Esophagus squamous epithelium (tissue), 5 donors: ENCODE data around the gene ENOX1. TPM values are rescaled to one million over a fixed set of nuclear protein-coding genes. Genes with fewer than 3 reads are reported as not detected.

Experiments
- DNase-seq: peaks from one replicate; lab custom pipeline; 2025; lab: John Stamatoyannopoulos, UW
- H3K27ac ChIP-seq, 4 donors: fragments of 200-600 bp; sonication (generic); one replicate each; pipeline ENCODE4 v1.5.1; 2016 to 2019; ENCODE audit warnings: mild to moderate bottlenecking in 1 of 4
- H3K27me3 ChIP-seq, 4 donors: fragments of 200-600 bp; sonication (generic); 1 replicate in 3 of 4; 2 replicates in 1 of 4; pipeline versions ENCODE4 v1.5.1 to v1.6.0; 2017 to 2021; ENCODE audit warnings: antibody characterized with exemption in 1 of 4
- H3K36me3 ChIP-seq, 3 donors: fragments of 200-600 bp; sonication (generic); one replicate each; pipeline ENCODE4 v1.5.1; 2016 to 2019
- H3K4me1 ChIP-seq, 3 donors: fragments of 200-600 bp; sonication (generic); one replicate each; pipeline ENCODE4 v1.5.1; 2017 to 2019
- H3K4me3 ChIP-seq, 4 donors: fragments of 200-600 bp; sonication (generic); 1 replicate in 3 of 4; 2 replicates in 1 of 4; pipeline ENCODE4 v1.5.1; 2016 to 2019; ENCODE audit warnings: mild to moderate bottlenecking in 2 of 4, moderate library complexity in 1 of 4
- H3K9me3 ChIP-seq, 3 donors: fragments of 200-600 bp; sonication (generic); one replicate each; pipeline ENCODE4 v1.5.1; 2016 to 2019
- POLR2A ChIP-seq, 4 donors: fragments of 450-650 bp; IDR thresholded peaks; one replicate each; pipeline ENCODE4 v1.6.1; 2017; ENCODE audit warnings: antibody characterized with exemption in 4 of 4, mild to moderate bottlenecking in 4 of 4, moderate library complexity in 3 of 4
- WGBS, 2 donors: methylation state at CpG; one replicate each; pipeline ENCODE4 v1.1.5; 2018; 5-methylcytosine and 5-hydroxymethylcytosine counted together
- intact Hi-C: fragments of 100-400 bp; cut with DNase I; formaldehyde crosslinking; loops from one replicate; pipeline ENCODE4 v1.15.0; 2022
- total RNA-seq, 4 donors: library from RNA; depleted of rRNA; stranded (reverse); fragments of >200 nt; gene quantifications; one replicate each; pipeline ENCODE4 v1.1.0, GENCODE V29; 2016
- TF ChIP-seq, protein P1 (sequence below), 6 experiments: fragments of 450-650 bp in 4 of 6; fragments of 200-600 bp in 2 of 6; sonication (generic) in 2 of 6; IDR thresholded peaks; one replicate each; pipeline ENCODE4 v1.5.1; 2016 to 2019; ENCODE audit warnings: antibody characterized with exemption in 6 of 6, mild to moderate bottlenecking in 4 of 6, moderate library complexity in 4 of 6
- donor health status: DM: yes; HTN: yes; CAD: no.

The ENOX1 gene
- total RNA-seq, 4 donors from 2014 or later, result 0.48 to 0.76 TPM; not detected in 2

DNA sequence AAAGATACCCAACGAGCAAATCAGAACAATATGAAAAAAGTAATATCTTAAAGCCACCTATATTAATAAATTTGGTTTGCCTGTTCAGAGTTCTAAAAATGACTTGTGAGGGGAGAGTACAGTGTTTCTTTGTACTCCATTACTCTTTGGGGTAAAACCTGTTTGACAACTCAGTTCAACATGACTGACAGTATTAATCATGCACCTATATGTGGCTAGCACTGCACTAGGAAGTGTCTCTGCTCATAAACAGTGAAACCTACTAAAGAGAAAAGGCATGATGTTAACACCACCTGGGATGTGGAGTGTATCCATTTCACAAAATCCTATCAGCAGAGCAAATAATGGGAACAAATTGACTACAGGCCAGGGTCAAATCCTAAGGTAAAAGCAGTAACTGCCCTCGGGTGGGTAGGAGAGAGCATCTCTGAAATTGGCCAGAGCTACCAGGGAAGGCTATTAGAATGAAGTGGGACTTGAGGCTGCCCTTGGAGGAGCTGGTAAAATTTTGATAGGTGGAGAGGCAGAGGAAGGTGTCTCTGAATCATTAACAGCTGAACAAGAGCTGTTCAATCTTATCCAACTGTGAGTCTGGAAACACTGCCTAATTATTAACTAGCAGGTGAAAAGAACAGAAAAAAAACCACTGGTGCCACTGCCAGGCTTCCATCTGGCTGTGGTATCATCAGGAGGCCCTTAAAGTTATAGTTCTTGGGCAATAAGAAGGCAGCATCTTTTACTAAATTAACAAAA, 398.3 kb downstream of the ENOX1 start:
- intact Hi-C loops, result no loop called here

DNA sequence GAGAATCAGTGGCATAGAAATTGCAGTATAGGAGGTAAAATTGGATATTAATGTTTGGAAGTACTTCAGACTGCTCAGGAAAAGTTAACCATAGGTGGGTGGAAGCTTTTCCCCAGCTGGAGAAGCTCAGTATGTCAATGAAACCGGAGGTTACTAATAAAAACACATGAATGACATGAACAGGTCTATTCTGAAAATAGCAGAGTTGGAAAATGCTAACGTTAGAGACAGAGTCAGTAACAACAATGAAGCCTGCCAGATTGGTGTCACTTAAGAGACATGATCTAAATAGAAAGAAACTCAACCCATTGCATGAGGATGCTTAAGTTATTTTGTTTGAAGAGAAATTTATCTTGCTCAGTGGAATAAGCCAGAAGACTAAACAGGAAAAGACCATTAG, 398.9 kb downstream of the ENOX1 start:
- no peak for TF ChIP-seq POLR2A (IDR thresholded peaks at IDR 0.05)
- TF ChIP-seq, protein P1, sequence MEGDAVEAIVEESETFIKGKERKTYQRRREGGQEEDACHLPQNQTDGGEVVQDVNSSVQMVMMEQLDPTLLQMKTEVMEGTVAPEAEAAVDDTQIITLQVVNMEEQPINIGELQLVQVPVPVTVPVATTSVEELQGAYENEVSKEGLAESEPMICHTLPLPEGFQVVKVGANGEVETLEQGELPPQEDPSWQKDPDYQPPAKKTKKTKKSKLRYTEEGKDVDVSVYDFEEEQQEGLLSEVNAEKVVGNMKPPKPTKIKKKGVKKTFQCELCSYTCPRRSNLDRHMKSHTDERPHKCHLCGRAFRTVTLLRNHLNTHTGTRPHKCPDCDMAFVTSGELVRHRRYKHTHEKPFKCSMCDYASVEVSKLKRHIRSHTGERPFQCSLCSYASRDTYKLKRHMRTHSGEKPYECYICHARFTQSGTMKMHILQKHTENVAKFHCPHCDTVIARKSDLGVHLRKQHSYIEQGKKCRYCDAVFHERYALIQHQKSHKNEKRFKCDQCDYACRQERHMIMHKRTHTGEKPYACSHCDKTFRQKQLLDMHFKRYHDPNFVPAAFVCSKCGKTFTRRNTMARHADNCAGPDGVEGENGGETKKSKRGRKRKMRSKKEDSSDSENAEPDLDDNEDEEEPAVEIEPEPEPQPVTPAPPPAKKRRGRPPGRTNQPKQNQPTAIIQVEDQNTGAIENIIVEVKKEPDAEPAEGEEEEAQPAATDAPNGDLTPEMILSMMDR (IDR thresholded peaks at IDR 0.05), result no peak
- WGBS, 2 donors, result 26 to 52% methylated on average over 2 of the region's 2 CpGs
- H3K36me3 ChIP-seq, result no peaks in the 10 kb centered on the region
- no peaks in the 10 kb centered on the region for H3K9me3 ChIP-seq
- H3K4me3 ChIP-seq, result no peak overlapping the region
- H3K27ac ChIP-seq, result no peak overlapping the region
- DNase-seq, result no peak
- intact Hi-C loops, result no loop called here
- H3K4me1 ChIP-seq, result peaks cover 0 to 28% (median 3%) of the 10 kb centered on the region in 3 donors
- H3K27me3 ChIP-seq, result no peaks in the 10 kb centered on the region

More for the DNA sequence above, 398.3 kb downstream of the ENOX1 start:
- Histone ChIP-seq H3K4me3 (no peak overlapping the region), H3K27me3 (no peaks in the 10 kb centered on the region), H3K9me3 (no peaks in the 10 kb centered on the region), H3K27ac (peak overlapping the region in 1 of 4 donors; percentile 3), H3K4me1 (peaks cover 0 to 28% (median 3%) of the 10 kb centered on the region in 3 donors), H3K36me3 (no peaks in the 10 kb centered on the region)
- TF ChIP-seq, protein P1 (IDR thresholded peaks at IDR 0.05), result no peak
- TF ChIP-seq POLR2A (IDR thresholded peaks at IDR 0.05), result no peak
- 22 to 27% methylated on average over 2 of the region's 2 CpGs for WGBS, 2 donors
- no peak for DNase-seq

DNA sequence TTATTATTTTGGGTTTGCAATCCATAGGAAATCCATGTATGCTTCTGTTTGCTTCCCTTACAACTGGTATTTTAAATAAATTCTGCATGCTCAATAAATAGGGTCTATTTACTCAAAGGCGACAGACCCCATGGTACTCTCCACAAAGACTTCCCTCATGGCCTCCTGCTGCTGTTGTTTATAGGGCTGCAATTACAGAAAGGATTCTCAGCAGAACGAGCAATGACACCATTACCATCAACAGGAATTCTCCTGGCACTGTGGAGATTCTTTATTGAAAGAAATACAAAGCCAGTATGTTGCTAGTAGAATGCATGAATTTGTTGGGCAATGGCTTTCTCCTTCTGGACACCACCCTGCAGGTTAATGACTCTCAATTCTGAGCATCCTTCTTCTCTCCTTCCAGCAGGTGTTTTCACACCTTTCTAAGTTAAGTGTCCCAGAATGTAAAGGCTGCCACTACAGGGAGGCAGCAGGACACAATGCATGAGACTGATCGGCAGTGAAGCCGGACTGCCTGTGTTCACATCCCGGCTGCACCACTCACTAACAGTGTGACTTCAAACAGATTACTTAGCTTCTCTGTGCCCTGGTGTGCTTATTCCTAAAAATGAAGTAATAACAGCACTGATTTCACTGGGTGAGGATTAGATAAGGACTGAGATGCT, 403.1 kb downstream of the ENOX1 start:
- no peak for TF ChIP-seq POLR2A (IDR thresholded peaks at IDR 0.05)
- TF ChIP-seq, protein P1 (IDR thresholded peaks at IDR 0.05), result no peak
- 69 to 77% methylated on average over 5 of the region's 5 CpGs for WGBS, 2 donors
- no peak for DNase-seq
- H3K27me3 ChIP-seq, result no peaks in the 10 kb centered on the region
- H3K27ac ChIP-seq, result no peak overlapping the region
- H3K36me3 ChIP-seq, result no peaks in the 10 kb centered on the region
- H3K9me3 ChIP-seq, result peaks cover 0 to 6% (median 0%) of the 10 kb centered on the region in 3 donors
- no peak overlapping the region for H3K4me3 ChIP-seq
- intact Hi-C loops, result no loop called here
- H3K4me1 ChIP-seq, result peaks cover 0 to 13% (median 3%) of the 10 kb centered on the region in 3 donors

DNA sequence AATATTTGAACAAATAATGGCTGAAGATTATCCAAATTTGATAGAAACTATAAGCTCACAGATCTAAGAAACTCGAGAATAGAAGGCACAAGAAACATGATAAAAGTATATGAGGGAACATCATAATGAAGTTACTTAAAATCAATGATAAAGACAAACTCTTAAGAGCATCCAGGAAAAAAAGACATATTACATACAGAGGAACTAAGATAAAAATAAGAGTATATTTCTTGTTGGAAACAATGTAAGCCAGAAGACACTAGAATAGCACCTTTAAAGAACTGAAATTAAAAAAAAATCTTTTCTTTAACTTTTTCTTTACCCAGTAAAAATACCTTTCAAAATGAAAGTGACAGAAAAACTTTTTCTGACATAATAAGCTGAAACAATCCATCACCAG, 407.0 kb downstream of the ENOX1 start:
- Histone ChIP-seq H3K4me3 (no peak overlapping the region), H3K9me3 (peaks cover 0 to 6% (median 0%) of the 10 kb centered on the region in 3 donors), H3K36me3 (no peaks in the 10 kb centered on the region), H3K4me1 (no peaks in the 10 kb centered on the region), H3K27me3 (no peaks in the 10 kb centered on the region), H3K27ac (no peak overlapping the region)
- no peak for TF ChIP-seq POLR2A (IDR thresholded peaks at IDR 0.05)
- TF ChIP-seq, protein P1 (IDR thresholded peaks at IDR 0.05), result no peak
- intact Hi-C loops, result no loop called here
- DNase-seq, result no peak
- 50 to 61% methylated on average over 1 of the region's 1 CpG for WGBS, 2 donors

DNA sequence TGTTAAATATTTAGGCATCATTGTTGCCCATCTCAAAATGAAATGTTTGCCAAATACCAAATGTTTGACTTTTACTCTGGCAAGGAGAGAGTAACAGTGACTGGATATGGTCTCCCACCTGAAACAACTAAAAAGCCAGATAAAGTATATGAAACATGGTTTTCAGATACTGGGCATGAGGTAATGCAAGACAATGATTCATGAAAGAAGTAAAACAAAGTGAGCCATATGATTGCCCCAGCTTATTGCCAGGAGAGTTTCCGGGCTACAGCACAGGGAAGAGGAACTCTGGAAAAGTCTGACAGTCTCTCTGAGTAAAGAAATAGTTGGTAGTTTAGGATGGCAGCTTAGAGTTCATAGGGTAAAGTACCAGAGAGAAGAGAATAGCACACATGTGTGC, 408.8 kb downstream of the ENOX1 start:
- Histone ChIP-seq H3K27me3 (no peaks in the 10 kb centered on the region), H3K4me1 (no peaks in the 10 kb centered on the region), H3K9me3 (peaks cover 0 to 6% (median 0%) of the 10 kb centered on the region in 3 donors), H3K27ac (no peak overlapping the region), H3K4me3 (no peak overlapping the region), H3K36me3 (no peaks in the 10 kb centered on the region)
- intact Hi-C loops, result no loop called here
- DNase-seq, result no peak
- 67 to 81% methylated on average over 1 of the region's 1 CpG for WGBS, 2 donors
- TF ChIP-seq, protein P1 (IDR thresholded peaks at IDR 0.05), result no peak
- TF ChIP-seq POLR2A (IDR thresholded peaks at IDR 0.05), result no peak
